Lower leg skin (tissue), 4 donors: ENCODE data around the gene APMAP. TPM values are rescaled to one million over a fixed set of nuclear protein-coding genes. Genes with fewer than 3 reads are reported as not detected.

Source experiments
- DNase-seq, 2 donors: peaks; one replicate each; pipeline ENCODE4 v3.0.0-alpha.2; 2019; ENCODE audit warnings: low spot score in 2 of 2
- H3K4me3 ChIP-seq: fragments of 200-600 bp; sonication (generic); 2 replicates; pipeline ENCODE4 v1.5.1; 2017; ENCODE audit warnings: mild to moderate bottlenecking, low read depth; ENCODE audit not compliant: poor library complexity, severe bottlenecking
- POLR2A ChIP-seq, 2 donors: fragments of 450-650 bp; IDR thresholded peaks; one replicate each; pipeline ENCODE4 v1.6.1; 2016 to 2017; ENCODE audit warnings: antibody characterized with exemption in 2 of 2, mild to moderate bottlenecking in 1 of 2, moderate library complexity in 1 of 2
- WGBS, 2 donors: methylation state at CpG; one replicate each; pipeline ENCODE4 v1.1.5; 2018; 5-methylcytosine and 5-hydroxymethylcytosine counted together
- intact Hi-C: fragments of 100-400 bp; cut with DNase I; formaldehyde crosslinking; loops from one replicate; pipeline ENCODE4 v1.15.0; 2023; ENCODE audit warnings: low total_unique reads
- total RNA-seq, 4 donors: library from RNA; depleted of rRNA; stranded (reverse); fragments of >200 nt; gene quantifications; one replicate each; pipeline ENCODE4 v1.1.0, GENCODE V29; 2016
- TF ChIP-seq, protein P1 (sequence below), 3 donors: fragments of 450-650 bp; IDR thresholded peaks; one replicate each; pipeline ENCODE4 v1.5.1; 2016; ENCODE audit warnings: antibody characterized with exemption in 3 of 3, mild to moderate bottlenecking in 3 of 3, moderate library complexity in 2 of 3

APMAP gene, protein sequence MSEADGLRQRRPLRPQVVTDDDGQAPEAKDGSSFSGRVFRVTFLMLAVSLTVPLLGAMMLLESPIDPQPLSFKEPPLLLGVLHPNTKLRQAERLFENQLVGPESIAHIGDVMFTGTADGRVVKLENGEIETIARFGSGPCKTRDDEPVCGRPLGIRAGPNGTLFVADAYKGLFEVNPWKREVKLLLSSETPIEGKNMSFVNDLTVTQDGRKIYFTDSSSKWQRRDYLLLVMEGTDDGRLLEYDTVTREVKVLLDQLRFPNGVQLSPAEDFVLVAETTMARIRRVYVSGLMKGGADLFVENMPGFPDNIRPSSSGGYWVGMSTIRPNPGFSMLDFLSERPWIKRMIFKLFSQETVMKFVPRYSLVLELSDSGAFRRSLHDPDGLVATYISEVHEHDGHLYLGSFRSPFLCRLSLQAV
- 10 to 100 TPM; 34.4 to 88.7 (median 52.6) TPM for total RNA-seq

DNA sequence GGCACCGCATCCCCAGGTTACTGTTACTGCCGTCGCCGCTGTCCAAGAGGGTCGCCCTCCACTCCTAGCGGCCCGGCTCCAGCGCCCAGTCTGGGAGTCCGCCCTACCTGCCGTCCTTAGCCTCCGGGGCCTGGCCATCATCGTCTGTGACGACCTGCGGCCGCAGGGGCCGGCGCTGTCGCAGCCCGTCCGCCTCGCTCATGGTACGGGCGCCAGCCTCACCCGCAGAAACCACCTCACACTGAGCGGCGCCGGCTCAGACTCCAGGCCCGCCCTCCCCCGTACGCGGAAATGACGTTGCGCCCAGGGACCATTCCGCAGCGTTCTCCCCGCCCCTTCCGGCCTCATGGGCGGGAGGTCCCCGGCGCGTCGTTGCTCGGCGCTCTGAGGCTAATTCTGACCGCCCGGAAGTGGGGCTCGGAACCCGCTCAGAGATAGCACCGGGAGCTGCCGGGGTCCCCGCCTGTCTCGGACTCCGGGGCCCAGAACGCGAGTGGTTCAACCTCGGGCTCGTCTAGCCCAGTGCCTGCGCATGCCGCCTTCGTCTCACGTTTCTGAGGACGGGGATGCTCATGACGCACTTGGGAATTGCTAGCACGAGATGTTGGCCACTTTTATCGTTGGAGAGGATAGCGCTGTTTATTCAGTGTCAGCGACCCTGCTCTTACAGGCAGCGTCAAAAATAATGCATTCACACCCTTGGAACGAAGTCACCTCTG lies at the start of gene APMAP:
Gene APMAP (minus strand): TSS at position 265 of the 719 bp plus-strand sequence. CDS start 63 bp downstream, at position 202.
- H3K4me3 ChIP-seq: peak within 1 kb of the TSS; percentile 89
- intact Hi-C loops: loop anchor here (10.0 kb wide), 2 partner anchors 402 to 702 kb away; partner anchors contain the start of genes ABHD12 and ZNF337
- peak; percentile 93 to 99 for DNase-seq
- WGBS, 2 donors: 0 to 1% methylated on average over 44 to 56 of the region's 69 CpGs
- peak in 1 of 2 donors; percentile 84 for TF ChIP-seq POLR2A (IDR thresholded peaks at IDR 0.05)
- TF ChIP-seq, protein P1, sequence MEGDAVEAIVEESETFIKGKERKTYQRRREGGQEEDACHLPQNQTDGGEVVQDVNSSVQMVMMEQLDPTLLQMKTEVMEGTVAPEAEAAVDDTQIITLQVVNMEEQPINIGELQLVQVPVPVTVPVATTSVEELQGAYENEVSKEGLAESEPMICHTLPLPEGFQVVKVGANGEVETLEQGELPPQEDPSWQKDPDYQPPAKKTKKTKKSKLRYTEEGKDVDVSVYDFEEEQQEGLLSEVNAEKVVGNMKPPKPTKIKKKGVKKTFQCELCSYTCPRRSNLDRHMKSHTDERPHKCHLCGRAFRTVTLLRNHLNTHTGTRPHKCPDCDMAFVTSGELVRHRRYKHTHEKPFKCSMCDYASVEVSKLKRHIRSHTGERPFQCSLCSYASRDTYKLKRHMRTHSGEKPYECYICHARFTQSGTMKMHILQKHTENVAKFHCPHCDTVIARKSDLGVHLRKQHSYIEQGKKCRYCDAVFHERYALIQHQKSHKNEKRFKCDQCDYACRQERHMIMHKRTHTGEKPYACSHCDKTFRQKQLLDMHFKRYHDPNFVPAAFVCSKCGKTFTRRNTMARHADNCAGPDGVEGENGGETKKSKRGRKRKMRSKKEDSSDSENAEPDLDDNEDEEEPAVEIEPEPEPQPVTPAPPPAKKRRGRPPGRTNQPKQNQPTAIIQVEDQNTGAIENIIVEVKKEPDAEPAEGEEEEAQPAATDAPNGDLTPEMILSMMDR (IDR thresholded peaks at IDR 0.05): no peak

DNA sequence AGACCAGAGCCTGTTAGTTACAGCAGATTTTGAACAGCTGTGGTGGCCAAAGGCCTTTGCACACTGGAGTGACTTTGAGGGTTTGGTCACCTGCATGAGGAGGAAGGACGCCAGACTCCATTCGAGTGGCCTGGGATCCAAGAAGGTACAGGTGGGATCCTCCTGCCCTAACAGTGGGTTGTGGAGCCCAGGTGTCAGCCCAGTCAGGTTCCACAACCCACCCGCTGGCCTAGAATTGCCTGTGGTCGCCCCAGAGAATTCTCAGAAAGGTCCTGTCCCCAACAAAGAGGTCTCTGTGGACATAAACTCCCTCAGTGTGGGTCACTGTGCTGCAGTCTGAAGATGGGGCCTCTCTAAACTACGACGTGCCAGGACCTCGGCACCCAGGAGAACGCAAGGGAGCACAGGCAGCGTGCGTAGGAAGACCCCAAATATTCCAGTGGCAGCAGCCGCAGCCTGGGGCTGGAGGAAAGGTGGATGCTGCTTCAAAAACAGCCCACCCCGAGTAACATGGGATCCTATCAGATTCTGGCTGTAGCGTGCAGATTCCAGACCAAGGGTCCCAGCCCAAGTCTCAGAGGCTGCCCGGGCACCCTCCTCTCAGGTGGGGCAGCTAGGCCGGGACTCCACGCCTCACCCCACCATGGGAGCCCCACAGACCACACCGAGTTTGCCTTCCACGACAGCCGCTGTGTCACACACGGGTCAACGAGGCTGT lies 49.4 kb upstream of the APMAP start:
- 93 to 97% methylated on average over 15 to 21 of the region's 21 CpGs for WGBS, 2 donors
- no peak overlapping the region for H3K4me3 ChIP-seq
- DNase-seq: no peak
- TF ChIP-seq, protein P1 (IDR thresholded peaks at IDR 0.05): no peak
- no peak for TF ChIP-seq POLR2A (IDR thresholded peaks at IDR 0.05)
- intact Hi-C loops: loop anchor here (10.0 kb wide), 1 partner anchor 1627 kb away; no protein-coding TSS in a partner anchor

DNA sequence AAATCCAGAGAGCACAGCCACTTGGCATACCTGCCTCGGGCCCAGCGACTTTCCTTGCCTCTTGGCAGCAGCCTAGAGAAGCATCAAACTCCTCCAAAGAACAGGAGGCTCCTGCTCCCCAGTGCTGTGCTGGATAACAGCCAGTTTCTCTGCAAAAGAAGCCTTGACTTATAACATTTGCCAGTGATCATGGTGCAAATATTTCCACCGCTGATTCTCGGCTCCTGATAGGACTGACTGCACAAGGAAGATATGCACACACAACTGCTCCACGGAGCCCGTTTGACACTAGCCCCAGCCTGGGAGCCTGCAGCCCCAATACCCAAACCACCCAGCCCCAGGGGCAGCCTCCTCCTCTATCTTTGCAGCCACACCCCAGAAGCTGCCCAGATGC lies 47.9 kb upstream of the APMAP start:
- intact Hi-C loops: loop anchor here (10.0 kb wide), 1 partner anchor 1626 kb away; no protein-coding TSS in a partner anchor
- WGBS, 2 donors: 14 to 27% methylated on average over 6 of the region's 6 CpGs
- TF ChIP-seq, protein P1 (IDR thresholded peaks at IDR 0.05): no peak
- no peak for TF ChIP-seq POLR2A (IDR thresholded peaks at IDR 0.05)
- H3K4me3 ChIP-seq: no peak overlapping the region
- DNase-seq: peak in 1 of 2 donors; percentile 70

DNA sequence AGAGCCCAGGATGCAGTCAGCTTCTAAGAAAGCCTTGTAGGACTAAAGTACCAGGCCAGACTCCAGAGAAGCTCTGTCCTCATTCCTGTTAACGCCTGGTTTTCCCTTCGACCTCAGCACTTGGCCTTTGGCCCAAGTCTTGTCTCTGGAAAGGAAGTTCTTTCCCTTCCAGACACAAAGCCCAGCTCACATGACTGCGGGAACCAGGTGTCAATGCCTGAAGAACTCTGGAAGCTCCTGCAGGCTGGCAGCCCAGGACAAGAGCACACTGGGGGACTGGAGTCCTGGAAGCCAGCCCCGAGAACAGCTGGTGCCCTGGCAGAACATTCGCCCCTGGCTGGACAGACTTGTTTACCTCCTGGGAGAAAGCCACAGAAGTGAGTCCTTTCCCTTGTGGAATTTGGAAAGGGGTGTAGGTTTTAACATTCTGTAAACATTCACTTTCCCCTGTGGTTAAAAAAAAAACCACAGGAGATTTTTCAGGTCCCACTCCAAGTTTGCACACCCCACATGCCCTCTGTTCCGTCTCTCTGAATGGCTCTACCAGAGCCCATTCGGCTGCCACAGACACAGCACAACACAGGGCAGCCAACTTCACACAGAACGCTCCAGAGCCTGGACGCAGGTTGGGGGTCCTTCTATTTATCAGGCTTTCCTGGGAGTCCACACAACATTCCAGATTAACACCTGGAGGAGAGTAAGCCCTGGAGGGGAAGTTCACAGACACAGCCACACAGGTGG lies 47.3 kb upstream of the APMAP start:
- intact Hi-C loops: loop anchor here (10.0 kb wide), 1 partner anchor 1625 kb away; no protein-coding TSS in a partner anchor
- 12 to 25% methylated on average over 9 of the region's 9 CpGs for WGBS, 2 donors
- no peak for TF ChIP-seq POLR2A (IDR thresholded peaks at IDR 0.05)
- TF ChIP-seq, protein P1 (IDR thresholded peaks at IDR 0.05): no peak
- H3K4me3 ChIP-seq: no peak overlapping the region
- DNase-seq: peak; percentile 93 to 97

DNA sequence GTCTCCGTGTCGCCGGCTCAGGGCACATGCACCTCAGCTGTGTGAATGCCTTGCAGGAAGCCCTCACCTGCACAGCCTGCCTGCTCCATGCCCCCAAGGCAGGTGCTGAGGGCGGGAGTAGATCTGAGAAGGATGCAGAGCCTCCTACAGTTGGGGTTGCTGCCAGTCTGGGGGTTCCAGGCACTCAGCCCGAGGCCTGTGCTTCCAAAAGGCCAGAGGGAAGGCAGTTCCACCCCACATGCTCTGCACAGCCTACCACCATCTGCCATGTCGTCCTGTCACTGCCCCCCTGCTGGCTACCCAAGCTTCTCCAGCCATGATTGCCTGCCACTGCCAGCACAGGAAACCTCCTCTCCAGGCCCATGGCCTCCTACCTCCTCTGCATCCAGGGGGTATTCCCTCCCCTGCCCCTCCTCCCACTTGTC lies 46.1 kb upstream of the APMAP start:
- intact Hi-C loops: no loop called here
- no peak for DNase-seq
- H3K4me3 ChIP-seq: no peak overlapping the region
- WGBS, 2 donors: 53 to 77% methylated on average over 4 to 6 of the region's 6 CpGs
- no peak for TF ChIP-seq POLR2A (IDR thresholded peaks at IDR 0.05)
- TF ChIP-seq, protein P1 (IDR thresholded peaks at IDR 0.05): no peak
